Neuron (in vitro differentiated cells): ENCODE data around the gene IGFBP6.

Experiments used
- H2AFZ ChIP-seq: one replicate; pipeline ENCODE4 v1.6.1; 2013; ENCODE audit warnings: low read depth, mild to moderate bottlenecking, inconsistent platforms, low read length, moderate library complexity
- H3K27me3 ChIP-seq: one replicate; pipeline ENCODE4 v1.6.1; 2013; ENCODE audit warnings: low read length; ENCODE audit not compliant: insufficient read depth
- H3K36me3 ChIP-seq: one replicate; pipeline ENCODE4 v1.6.1; 2013; ENCODE audit warnings: low read length; ENCODE audit not compliant: insufficient read depth
- H3K4me1 ChIP-seq: one replicate; pipeline ENCODE4 v1.6.1; 2013; ENCODE audit warnings: low read length; ENCODE audit not compliant: insufficient read depth
- H3K4me3 ChIP-seq: 2 replicates; pipeline ENCODE4 v1.5.1; 2013; ENCODE audit warnings: mild to moderate bottlenecking, low read length, moderate library complexity
- H3K9me3 ChIP-seq: one replicate; pipeline ENCODE4 v1.6.1; 2013; ENCODE audit warnings: low read length

IGFBP6 gene

GRCh38 chr12:53062011-53062961 lies 35.2 kb upstream of the IGFBP6 start:
- Histone ChIP-seq H3K4me1 (no peaks in the 10 kb centered on the region), H2AFZ (no peak overlapping the region), H3K36me3 (peaks cover 8% of the 10 kb centered on the region), H3K4me3 (no peak overlapping the region), H3K27me3 (no peaks in the 10 kb centered on the region), H3K9me3 (no peaks in the 10 kb centered on the region)

DNA sequence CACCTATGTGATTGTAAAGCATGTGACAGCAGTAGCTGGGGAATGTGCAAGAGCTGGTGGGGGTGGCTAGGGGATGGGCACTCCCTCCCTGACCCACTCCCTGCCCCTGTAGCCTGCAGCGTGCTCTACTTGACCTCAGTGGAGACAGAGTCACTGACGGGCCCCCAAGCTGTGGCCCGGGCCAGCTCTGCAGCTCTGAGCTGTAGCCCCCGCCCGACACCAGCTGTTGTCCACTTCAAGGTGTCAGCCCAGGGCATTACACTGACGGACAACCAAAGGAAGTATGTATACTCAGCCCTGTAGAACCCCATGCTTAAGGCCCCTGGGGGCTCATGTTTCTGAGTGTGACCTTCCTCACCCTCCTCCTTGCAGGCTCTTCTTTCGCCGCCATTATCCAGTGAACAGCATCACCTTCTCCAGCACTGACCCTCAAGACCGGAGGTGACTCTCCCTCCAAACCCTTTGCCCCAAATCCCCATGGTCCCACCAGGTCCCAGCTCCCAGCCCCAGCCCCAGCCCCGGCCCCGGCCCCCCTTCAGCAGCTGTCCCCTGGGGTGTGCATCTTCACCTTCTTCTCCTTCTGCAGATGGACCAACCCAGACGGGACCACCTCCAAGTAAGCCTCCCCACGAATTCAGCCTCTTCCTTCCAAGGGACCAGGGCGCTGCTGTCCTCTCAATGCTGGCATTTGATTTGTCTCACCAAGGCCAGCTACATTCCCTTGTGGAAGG lies 34.3 kb upstream of the IGFBP6 start:
- H3K4me1 ChIP-seq, result no peaks in the 10 kb centered on the region
- H3K36me3 ChIP-seq, result peaks cover 8% of the 10 kb centered on the region
- no peak overlapping the region for H3K4me3 ChIP-seq
- H2AFZ ChIP-seq, result no peak overlapping the region
- no peaks in the 10 kb centered on the region for H3K27me3 ChIP-seq
- no peaks in the 10 kb centered on the region for H3K9me3 ChIP-seq

- Histone ChIP-seq H3K4me3 (no peak overlapping the region), H3K27me3 (no peaks in the 10 kb centered on the region), H3K36me3 (peaks cover 8% of the 10 kb centered on the region), H2AFZ (no peak overlapping the region), H3K9me3 (no peaks in the 10 kb centered on the region), H3K4me1 (no peaks in the 10 kb centered on the region)
Measured at GRCh38 chr12:53063708-53064612, 33.5 kb upstream of the IGFBP6 start.

- Histone ChIP-seq H3K4me3 (no peak overlapping the region), H3K27me3 (no peaks in the 10 kb centered on the region), H3K36me3 (peaks cover 8% of the 10 kb centered on the region), H2AFZ (no peak overlapping the region), H3K9me3 (no peaks in the 10 kb centered on the region), H3K4me1 (no peaks in the 10 kb centered on the region)
Measured at GRCh38 chr12:53064613-53065436, 32.6 kb upstream of the IGFBP6 start.

- Histone ChIP-seq H3K27me3 (no peaks in the 10 kb centered on the region), H3K4me3 (no peak overlapping the region), H3K9me3 (no peaks in the 10 kb centered on the region), H3K4me1 (no peaks in the 10 kb centered on the region), H2AFZ (no peak overlapping the region), H3K36me3 (peaks cover 8% of the 10 kb centered on the region)
Measured at GRCh38 chr12:53065470-53065869, 32.0 kb upstream of the IGFBP6 start.

DNA sequence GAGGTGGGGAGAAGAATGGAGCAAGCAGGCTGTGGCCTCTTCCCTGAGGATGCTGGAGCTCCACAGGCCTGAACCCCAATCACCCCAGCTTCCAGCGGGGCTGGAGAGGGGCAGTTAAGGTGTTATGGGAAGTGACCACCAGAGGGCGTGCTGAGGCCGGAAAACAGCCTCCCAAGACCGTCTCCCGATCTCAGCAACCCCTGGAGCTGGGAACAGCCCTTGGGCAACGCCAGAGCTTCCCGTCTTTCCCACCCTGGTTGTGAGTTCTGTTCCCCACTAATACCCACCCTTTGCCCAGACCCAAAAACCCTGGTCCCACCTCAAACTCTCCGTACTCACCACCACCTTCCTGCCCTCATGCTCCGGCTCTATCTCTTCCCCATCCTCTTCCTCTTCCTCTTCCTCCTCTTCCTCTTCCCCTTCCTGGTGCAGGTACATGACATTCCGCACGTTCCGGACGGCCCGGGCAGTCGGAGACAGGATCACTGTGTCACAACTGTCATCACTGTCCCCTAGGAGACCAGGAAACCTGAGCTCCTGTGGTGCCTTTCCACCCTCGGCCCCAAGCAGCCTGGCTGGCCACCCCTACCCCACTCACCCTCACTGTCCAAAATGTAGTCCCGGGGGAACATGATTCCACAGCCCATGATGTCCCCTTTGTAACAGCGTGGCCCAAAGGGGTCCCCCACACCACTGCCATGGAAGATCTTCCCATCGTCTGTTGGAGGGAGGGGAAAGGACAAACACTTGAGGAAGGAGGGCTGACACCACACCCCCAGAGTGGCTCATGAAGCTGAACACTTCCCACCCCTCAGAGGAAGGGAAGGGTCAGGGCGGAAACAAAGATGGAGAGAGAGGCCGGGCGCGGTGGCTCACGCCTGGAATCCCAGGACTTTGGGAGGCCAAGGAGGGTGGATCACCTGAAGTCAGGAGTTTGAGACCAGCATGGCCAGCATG lies 31.2 kb upstream of the IGFBP6 start:
- H3K4me3 ChIP-seq, result no peak overlapping the region
- no peaks in the 10 kb centered on the region for H3K9me3 ChIP-seq
- H3K36me3 ChIP-seq, result peaks cover 8% of the 10 kb centered on the region
- H2AFZ ChIP-seq, result no peak overlapping the region
- H3K27me3 ChIP-seq, result no peaks in the 10 kb centered on the region
- H3K4me1 ChIP-seq, result no peaks in the 10 kb centered on the region

GRCh38 chr12:53067074-53067992 lies 30.1 kb upstream of the IGFBP6 start:
- no peaks in the 10 kb centered on the region for H3K27me3 ChIP-seq
- H3K4me3 ChIP-seq, result no peak overlapping the region
- H3K4me1 ChIP-seq, result peaks cover 6% of the 10 kb centered on the region
- peaks cover 8% of the 10 kb centered on the region for H3K36me3 ChIP-seq
- no peak overlapping the region for H2AFZ ChIP-seq
- no peaks in the 10 kb centered on the region for H3K9me3 ChIP-seq

- Histone ChIP-seq H3K27me3 (no peaks in the 10 kb centered on the region), H3K4me3 (no peak overlapping the region), H2AFZ (no peak overlapping the region), H3K9me3 (no peaks in the 10 kb centered on the region), H3K4me1 (peaks cover 13% of the 10 kb centered on the region), H3K36me3 (peaks cover 8% of the 10 kb centered on the region)
Measured at GRCh38 chr12:53067993-53068770, 29.3 kb upstream of the IGFBP6 start.

GRCh38 chr12:53068811-53069585 lies 28.5 kb upstream of the IGFBP6 start:
- H2AFZ ChIP-seq, result no peak overlapping the region
- H3K4me1 ChIP-seq, result peaks cover 13% of the 10 kb centered on the region
- no peak overlapping the region for H3K4me3 ChIP-seq
- H3K9me3 ChIP-seq, result no peaks in the 10 kb centered on the region
- peaks cover 5% of the 10 kb centered on the region for H3K36me3 ChIP-seq
- H3K27me3 ChIP-seq, result no peaks in the 10 kb centered on the region
